Uterus (tissue), 4 donors: ENCODE results near the gene PLA2G4D. TPM values are rescaled to one million over a fixed set of nuclear protein-coding genes. Genes with fewer than 3 reads are reported as not detected.

Source experiments
- DNase-seq, 2 donors: peaks; one replicate each; pipeline ENCODE4 v3.0.0-alpha.2; 2019 to 2020
- H3K27ac ChIP-seq, 2 donors: fragments of 200-600 bp; sonication (generic); 1 replicate in 1 of 2; 2 replicates in 1 of 2; pipeline ENCODE4 v1.5.1; 2016 to 2018
- H3K27me3 ChIP-seq, 2 donors: fragments of 200-600 bp; sonication (generic); one replicate each; pipeline ENCODE4 v1.5.1; 2018 to 2019; ENCODE audit warnings: control low read depth in 1 of 2
- H3K36me3 ChIP-seq, 2 donors: fragments of 200-600 bp; sonication (generic); one replicate each; pipeline ENCODE4 v1.5.1; 2019; ENCODE audit warnings: control low read depth in 1 of 2
- H3K4me1 ChIP-seq, 2 donors: fragments of 200-600 bp; sonication (generic); one replicate each; pipeline ENCODE4 v1.5.1; 2018 to 2019; ENCODE audit warnings: control low read depth in 1 of 2
- H3K4me3 ChIP-seq, 2 donors: fragments of 200-600 bp; sonication (generic); 1 replicate in 1 of 2; 2 replicates in 1 of 2; pipeline ENCODE4 v1.5.1; 2018 to 2019; ENCODE audit warnings: mild to moderate bottlenecking in 1 of 2
- H3K9me3 ChIP-seq, 2 donors: fragments of 200-600 bp; sonication (generic); one replicate each; pipeline ENCODE4 v1.5.1; 2019; ENCODE audit warnings: control low read depth in 1 of 2
- POLR2A ChIP-seq, 2 donors: fragments of 450-650 bp; IDR thresholded peaks; one replicate each; pipeline ENCODE4 v1.6.1; 2016; ENCODE audit warnings: antibody characterized with exemption in 2 of 2, mild to moderate bottlenecking in 1 of 2, moderate library complexity in 1 of 2
- intact Hi-C: fragments of 100-400 bp; cut with DNase I; formaldehyde crosslinking; loops from one replicate; pipeline ENCODE4 v1.15.1; 2023; ENCODE audit warnings: low total_unique reads
- total RNA-seq, 4 donors: library from RNA; depleted of rRNA in 3 of 4; stranded (reverse); fragments of >200 nt in 3 of 4; gene quantifications; one replicate each; pipeline versions ENCODE4 v1.1.0 to v1.2.4, GENCODE V29; 2014 to 2023
- TF ChIP-seq, protein P1 (sequence below), 4 experiments: fragments of 200-600 bp in 2 of 4; fragments of 450-650 bp in 2 of 4; sonication (generic) in 2 of 4; IDR thresholded peaks; one replicate each; pipeline ENCODE4 v1.5.1; 2016 to 2019; ENCODE audit warnings: antibody characterized with exemption in 4 of 4, mild to moderate bottlenecking in 2 of 4, moderate library complexity in 1 of 4
- donor health status: DM: yes; HTN: yes; CAD: no.

The PLA2G4D gene
- total RNA-seq, 4 donors from 2014 or later = 0.07 TPM; not detected in 3

DNA sequence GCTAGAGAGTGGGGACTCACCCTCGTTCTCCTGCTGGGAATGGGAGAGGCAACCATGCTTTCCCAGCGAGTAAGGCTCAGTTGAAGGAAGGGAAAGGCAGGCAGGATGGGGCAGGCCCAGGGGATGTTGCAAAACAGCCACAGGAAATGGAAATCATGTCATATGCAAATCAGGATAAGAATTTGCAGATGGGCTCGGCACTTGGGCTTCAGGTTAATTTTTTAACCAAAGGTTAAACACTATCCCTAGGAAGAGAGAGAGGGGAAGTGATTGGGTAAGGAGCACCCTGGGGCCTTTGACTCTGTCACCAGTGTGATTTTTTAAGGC is 59.0 kb downstream of the PLA2G4D start:
- Histone ChIP-seq H3K9me3 (no peaks in the 10 kb centered on the region), H3K4me3 (no peak overlapping the region), H3K27me3 (peaks cover 0 to 5% of the 10 kb centered on the region in 2 donors), H3K27ac (no peak overlapping the region), H3K4me1 (no peaks in the 10 kb centered on the region), H3K36me3 (no peaks in the 10 kb centered on the region)
- DNase-seq = no peak
- intact Hi-C loops = no loop called here
- TF ChIP-seq, protein P1, sequence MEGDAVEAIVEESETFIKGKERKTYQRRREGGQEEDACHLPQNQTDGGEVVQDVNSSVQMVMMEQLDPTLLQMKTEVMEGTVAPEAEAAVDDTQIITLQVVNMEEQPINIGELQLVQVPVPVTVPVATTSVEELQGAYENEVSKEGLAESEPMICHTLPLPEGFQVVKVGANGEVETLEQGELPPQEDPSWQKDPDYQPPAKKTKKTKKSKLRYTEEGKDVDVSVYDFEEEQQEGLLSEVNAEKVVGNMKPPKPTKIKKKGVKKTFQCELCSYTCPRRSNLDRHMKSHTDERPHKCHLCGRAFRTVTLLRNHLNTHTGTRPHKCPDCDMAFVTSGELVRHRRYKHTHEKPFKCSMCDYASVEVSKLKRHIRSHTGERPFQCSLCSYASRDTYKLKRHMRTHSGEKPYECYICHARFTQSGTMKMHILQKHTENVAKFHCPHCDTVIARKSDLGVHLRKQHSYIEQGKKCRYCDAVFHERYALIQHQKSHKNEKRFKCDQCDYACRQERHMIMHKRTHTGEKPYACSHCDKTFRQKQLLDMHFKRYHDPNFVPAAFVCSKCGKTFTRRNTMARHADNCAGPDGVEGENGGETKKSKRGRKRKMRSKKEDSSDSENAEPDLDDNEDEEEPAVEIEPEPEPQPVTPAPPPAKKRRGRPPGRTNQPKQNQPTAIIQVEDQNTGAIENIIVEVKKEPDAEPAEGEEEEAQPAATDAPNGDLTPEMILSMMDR (IDR thresholded peaks at IDR 0.05) = no peak
- no peak for TF ChIP-seq POLR2A (IDR thresholded peaks at IDR 0.05)

DNA sequence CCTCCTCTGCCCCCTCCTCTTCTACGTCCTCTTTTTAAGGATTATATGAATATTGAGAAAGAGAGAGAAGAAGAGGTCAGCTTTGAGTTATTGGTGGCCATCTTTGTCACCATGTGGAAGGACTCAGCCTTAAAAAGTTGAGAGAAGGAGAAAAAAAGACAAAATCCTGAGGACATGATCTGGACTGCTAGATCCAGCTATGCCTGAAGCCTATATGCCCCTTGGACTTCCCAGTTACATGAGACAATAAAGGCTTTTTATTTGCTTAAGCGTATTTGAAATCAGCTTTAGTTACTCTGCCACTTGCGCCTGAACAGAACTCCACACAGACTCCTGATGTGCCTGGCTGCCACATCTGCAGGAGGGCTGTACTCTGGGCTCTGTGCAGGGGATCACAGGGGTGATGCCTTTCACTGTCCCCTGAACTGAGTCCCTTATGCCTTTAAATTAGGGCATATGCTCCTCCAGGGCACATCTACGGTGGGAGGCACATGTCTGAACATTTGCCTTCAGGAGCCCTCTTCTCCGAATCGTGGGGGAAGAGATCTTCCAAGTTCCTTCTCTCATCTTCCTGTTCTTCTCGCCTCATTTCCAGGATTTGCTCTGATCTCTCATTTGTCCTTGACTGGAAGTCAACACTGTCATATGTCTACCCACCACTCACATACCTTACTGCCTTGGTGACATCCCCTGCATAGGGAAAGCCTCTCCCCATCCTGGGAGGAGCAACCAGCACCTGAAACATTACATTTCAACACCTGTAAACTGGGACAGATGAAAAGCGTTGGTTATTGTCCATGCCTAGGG is 59.5 kb downstream of the PLA2G4D start:
- no peak for DNase-seq
- Histone ChIP-seq H3K4me3 (no peak overlapping the region), H3K27me3 (peaks cover 0 to 5% of the 10 kb centered on the region in 2 donors), H3K27ac (no peak overlapping the region), H3K9me3 (no peaks in the 10 kb centered on the region), H3K36me3 (no peaks in the 10 kb centered on the region), H3K4me1 (no peaks in the 10 kb centered on the region)
- no peak for TF ChIP-seq POLR2A (IDR thresholded peaks at IDR 0.05)
- TF ChIP-seq, protein P1 (IDR thresholded peaks at IDR 0.05) = no peak
- intact Hi-C loops = no loop called here

DNA sequence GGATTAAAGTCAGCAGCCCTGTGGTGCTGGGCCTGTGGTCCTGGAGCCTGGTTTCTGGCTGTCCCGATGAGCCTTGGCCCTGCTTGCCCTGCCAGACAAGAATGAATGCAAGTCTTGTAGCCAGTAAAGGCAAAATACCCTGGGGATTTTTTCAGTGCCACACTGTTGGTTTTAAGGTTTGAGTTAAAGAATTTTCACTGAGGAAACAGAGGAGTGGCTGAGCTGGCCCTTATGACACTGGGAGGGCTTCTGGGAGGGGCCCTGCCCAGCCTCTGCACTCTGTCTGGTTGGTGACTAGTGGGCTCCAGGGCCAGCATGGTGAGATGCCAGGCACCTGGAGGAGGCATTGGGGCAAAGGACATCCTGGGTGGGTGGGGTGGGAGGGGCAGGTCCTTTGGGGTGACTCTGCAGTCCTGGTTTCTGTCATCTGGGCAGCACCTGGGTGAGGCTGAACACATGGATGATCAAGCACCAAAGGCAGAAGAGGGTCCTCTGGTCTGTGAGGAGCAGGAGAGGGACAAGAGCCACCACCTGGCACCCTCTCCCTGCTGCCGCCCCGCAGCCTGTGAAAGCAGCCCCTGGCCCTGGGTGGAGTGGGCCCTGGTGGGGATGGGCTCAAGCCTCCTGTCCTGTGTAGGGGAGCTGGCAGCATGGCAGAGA is 61.0 kb downstream of the PLA2G4D start:
- Histone ChIP-seq H3K27me3 (no peaks in the 10 kb centered on the region), H3K36me3 (no peaks in the 10 kb centered on the region), H3K9me3 (no peaks in the 10 kb centered on the region), H3K4me1 (no peaks in the 10 kb centered on the region), H3K4me3 (no peak overlapping the region), H3K27ac (no peak overlapping the region)
- TF ChIP-seq POLR2A (IDR thresholded peaks at IDR 0.05) = no peak
- TF ChIP-seq, protein P1 (IDR thresholded peaks at IDR 0.05) = no peak
- intact Hi-C loops = no loop called here
- no peak for DNase-seq

DNA sequence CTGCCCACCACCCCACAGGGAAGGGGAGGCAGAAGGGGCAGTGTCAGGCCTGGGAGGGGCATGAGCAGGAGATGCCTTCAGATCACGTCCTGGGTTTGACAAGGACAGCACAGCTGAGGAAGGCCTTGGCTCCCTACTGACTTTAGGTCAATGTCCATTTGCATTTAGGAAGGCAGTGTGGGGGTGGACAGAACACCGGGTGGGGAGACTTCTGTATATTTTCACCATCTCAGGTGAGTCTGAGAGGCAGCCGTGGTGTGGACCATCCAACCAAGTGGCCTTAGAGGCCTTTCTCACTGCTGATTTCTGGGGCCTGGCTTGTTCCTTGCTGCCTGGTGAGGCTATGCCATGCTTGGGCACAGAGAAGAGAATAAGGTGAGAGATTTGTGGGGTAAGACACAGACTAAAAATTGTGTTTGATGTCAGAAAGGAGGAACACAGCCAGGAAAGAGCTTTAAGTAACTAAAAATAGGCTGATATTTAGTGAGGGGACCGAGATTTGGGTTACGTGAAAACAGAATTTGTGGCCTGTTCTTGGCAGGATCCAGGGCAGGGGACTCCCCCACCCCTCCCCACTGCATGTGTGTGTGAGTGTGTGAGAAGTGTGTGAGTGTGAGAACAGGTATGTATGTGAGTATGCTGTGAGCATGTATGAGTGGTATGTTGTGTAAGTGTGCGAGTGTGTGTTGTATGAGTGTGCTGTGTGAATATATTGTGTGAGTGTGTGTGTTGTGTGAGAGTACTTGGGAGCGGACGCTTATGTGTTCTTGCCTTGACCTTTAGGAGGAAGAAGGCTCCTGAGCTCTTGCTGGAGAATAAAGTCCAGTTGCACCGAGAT is 61.8 kb downstream of the PLA2G4D start:
- Histone ChIP-seq H3K4me1 (no peaks in the 10 kb centered on the region), H3K27ac (no peak overlapping the region), H3K9me3 (no peaks in the 10 kb centered on the region), H3K36me3 (no peaks in the 10 kb centered on the region), H3K4me3 (no peak overlapping the region), H3K27me3 (no peaks in the 10 kb centered on the region)
- intact Hi-C loops = no loop called here
- no peak for DNase-seq
- TF ChIP-seq, protein P1 (IDR thresholded peaks at IDR 0.05) = no peak
- TF ChIP-seq POLR2A (IDR thresholded peaks at IDR 0.05) = no peak
